Testis (tissue), 2 donors: ENCODE results near the gene NUDCD3.

Source experiments
- POLR2A ChIP-seq: fragments of 450-650 bp; IDR thresholded peaks from one replicate; pipeline ENCODE4 v1.6.1; 2017; ENCODE audit warnings: antibody characterized with exemption, mild to moderate bottlenecking, moderate library complexity
- TF ChIP-seq, protein P1 (sequence below), 3 experiments: fragments of 450-650 bp in 2 of 3; fragments of 200-600 bp in 1 of 3; sonication (generic) in 1 of 3; IDR thresholded peaks; one replicate each; pipeline ENCODE4 v1.5.1; 2016 to 2019; ENCODE audit warnings: antibody characterized with exemption in 3 of 3, mild to moderate bottlenecking in 2 of 3, moderate library complexity in 1 of 3

DNA sequence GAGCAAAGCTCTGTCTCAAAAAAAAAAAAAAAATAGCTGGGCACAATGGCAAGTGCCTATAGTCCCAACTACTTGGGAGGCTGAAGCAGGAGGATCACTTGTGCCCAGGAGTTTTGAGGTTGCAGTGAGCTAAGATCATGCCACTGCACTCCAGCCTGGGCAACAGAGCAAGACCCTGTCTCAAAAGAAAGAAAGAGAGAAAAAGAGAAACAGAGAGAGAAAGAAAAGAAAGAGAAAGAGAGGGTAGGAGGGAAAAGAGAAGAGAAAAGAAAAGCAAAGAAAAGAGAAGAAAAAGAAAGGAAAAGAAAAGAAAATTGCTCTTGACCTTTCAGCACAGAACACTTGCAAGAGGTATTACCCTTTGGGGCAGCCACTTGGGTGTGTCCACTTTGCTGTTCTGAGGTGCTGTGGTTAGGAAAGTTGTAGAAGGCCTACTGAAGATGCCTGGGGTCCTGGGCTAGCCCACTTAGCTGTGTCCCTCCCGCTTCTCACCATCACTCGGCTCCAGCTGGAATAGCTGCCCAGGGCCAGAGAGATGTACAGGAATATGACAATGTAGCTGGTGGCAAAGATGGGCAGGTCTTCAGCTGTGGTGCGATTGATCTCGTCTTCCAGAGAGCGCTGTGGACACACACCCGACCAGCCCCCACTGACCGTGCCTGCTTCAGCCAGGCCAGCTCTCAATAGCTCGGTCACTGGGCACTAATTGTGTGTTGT lies 45.0 kb upstream of the NUDCD3 start:
- TF ChIP-seq, protein P1, sequence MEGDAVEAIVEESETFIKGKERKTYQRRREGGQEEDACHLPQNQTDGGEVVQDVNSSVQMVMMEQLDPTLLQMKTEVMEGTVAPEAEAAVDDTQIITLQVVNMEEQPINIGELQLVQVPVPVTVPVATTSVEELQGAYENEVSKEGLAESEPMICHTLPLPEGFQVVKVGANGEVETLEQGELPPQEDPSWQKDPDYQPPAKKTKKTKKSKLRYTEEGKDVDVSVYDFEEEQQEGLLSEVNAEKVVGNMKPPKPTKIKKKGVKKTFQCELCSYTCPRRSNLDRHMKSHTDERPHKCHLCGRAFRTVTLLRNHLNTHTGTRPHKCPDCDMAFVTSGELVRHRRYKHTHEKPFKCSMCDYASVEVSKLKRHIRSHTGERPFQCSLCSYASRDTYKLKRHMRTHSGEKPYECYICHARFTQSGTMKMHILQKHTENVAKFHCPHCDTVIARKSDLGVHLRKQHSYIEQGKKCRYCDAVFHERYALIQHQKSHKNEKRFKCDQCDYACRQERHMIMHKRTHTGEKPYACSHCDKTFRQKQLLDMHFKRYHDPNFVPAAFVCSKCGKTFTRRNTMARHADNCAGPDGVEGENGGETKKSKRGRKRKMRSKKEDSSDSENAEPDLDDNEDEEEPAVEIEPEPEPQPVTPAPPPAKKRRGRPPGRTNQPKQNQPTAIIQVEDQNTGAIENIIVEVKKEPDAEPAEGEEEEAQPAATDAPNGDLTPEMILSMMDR (IDR thresholded peaks at IDR 0.05) = no peak
- TF ChIP-seq POLR2A = no peak
